HepG2 (cell line): Measurements from ENCODE around the gene F12. TPM values are rescaled to one million over a fixed set of nuclear protein-coding genes. Genes with fewer than 3 reads are reported as not detected.
A peak's percentile ranks its signal among the peaks of the same experiment; 100 is the strongest.

ENCODE experiments used
- CTCF ChIP-seq: sonication (generic); formaldehyde crosslinking; IDR thresholded peaks from 2 replicates; pipeline ENCODE4 v1.5.0; 2020; ENCODE audit warnings: mild to moderate bottlenecking, missing genetic modification reagents, moderate library complexity
- GABPB1 ChIP-seq: IDR thresholded peaks from 2 replicates; pipeline ENCODE4 v1.6.1; 2016; ENCODE audit warnings: mild to moderate bottlenecking, missing genetic modification reagents, moderate library complexity, missing compliant biosample characterization
- HOMEZ ChIP-seq: IDR thresholded peaks from 2 replicates; pipeline ENCODE4 v1.6.1; 2016; ENCODE audit warnings: low read depth
- HOXD1 ChIP-seq: sonication (generic); formaldehyde crosslinking; IDR thresholded peaks from 2 replicates; pipeline ENCODE4 v1.5.0; 2020; ENCODE audit warnings: missing genetic modification reagents
- MED13 ChIP-seq: sonication (generic); formaldehyde crosslinking; IDR thresholded peaks from 2 replicates; pipeline ENCODE4 v1.5.0; 2020; ENCODE audit warnings: missing genetic modification reagents
- MIER2 ChIP-seq: IDR thresholded peaks from 2 replicates; pipeline ENCODE4 v1.6.1; 2016; ENCODE audit warnings: missing biosample characterization, missing genetic modification reagents
- PCBP2 ChIP-seq: fragments of 200-400 bp; formaldehyde crosslinking; optimal IDR thresholded peaks from 2 replicates; pipeline ENCODE3; 2018; ENCODE audit warnings: low read length, low read depth; ENCODE audit not compliant: poor library complexity, severe bottlenecking
- RBFOX2 ChIP-seq: fragments of 200-400 bp; formaldehyde crosslinking; IDR thresholded peaks from 2 replicates; pipeline ENCODE4 v1.6.1; 2017; ENCODE audit warnings: low read depth, mild to moderate bottlenecking, low read length
- RERE ChIP-seq: IDR thresholded peaks from 2 replicates; pipeline ENCODE4 v1.6.1; 2016; ENCODE audit warnings: low read depth, missing genetic modification reagents, missing compliant biosample characterization
- SNAPC5 ChIP-seq: sonication (generic); formaldehyde crosslinking; IDR thresholded peaks from 2 replicates; pipeline ENCODE4 v1.8.1; 2023; ENCODE audit warnings: mild to moderate bottlenecking, missing genetic modification reagents, borderline replicate concordance
- TAF1 ChIP-seq: sonication (generic); formaldehyde crosslinking; IDR thresholded peaks from 2 replicates; pipeline ENCODE4 v1.4.0; 2020; ENCODE audit warnings: missing genetic modification reagents
- TCF12 ChIP-seq, 2 experiments: fragments of 450-650 bp in 1 of 2; sonication (generic) in 1 of 2; formaldehyde crosslinking in 1 of 2; IDR thresholded peaks; 2 replicates each; pipeline versions ENCODE4 v1.6.1 to v1.8.0; 2017 to 2022; ENCODE audit warnings: antibody characterized with exemption in 1 of 2, mild to moderate bottlenecking in 1 of 2, missing genetic modification reagents in 1 of 2, moderate library complexity in 1 of 2
- TEAD2 ChIP-seq: sonication (generic); formaldehyde crosslinking; IDR thresholded peaks from 2 replicates; pipeline ENCODE4 v1.9.0; 2021; ENCODE audit warnings: missing genetic modification reagents
- THAP8 ChIP-seq: sonication (generic); formaldehyde crosslinking; IDR thresholded peaks from 2 replicates; pipeline ENCODE4 v1.5.1; 2020; ENCODE audit warnings: missing genetic modification reagents, mild to moderate bottlenecking, borderline replicate concordance
- ZBTB7A ChIP-seq: sonication (generic); formaldehyde crosslinking; IDR thresholded peaks from 2 replicates; pipeline ENCODE4 v1.8.0; 2022; ENCODE audit warnings: mild to moderate bottlenecking, missing genetic modification reagents
- ZNF225 ChIP-seq: sonication (generic); formaldehyde crosslinking; IDR thresholded peaks from 2 replicates; pipeline ENCODE4 v1.4.0; 2020; ENCODE audit warnings: mild to moderate bottlenecking, missing genetic modification reagents
- ZNF264 ChIP-seq: sonication (generic); formaldehyde crosslinking; IDR thresholded peaks from 2 replicates; pipeline ENCODE4 v1.4.0; 2020; ENCODE audit warnings: missing genetic modification reagents
- ZNF317 ChIP-seq: sonication (generic); formaldehyde crosslinking; IDR thresholded peaks from 2 replicates; pipeline ENCODE4 v1.5.0; 2020; ENCODE audit warnings: mild to moderate bottlenecking, missing genetic modification reagents
- ZNF430 ChIP-seq: sonication (generic); formaldehyde crosslinking; IDR thresholded peaks from 2 replicates; pipeline ENCODE4 v1.9.0; 2021; ENCODE audit warnings: mild to moderate bottlenecking, missing genetic modification reagents
- polyA plus RNA-seq, 8 experiments: library from polyadenylated mRNA; depleted of rRNA in 3 of 8; stranded (reverse) in 7 of 8; unstranded in 1 of 8; fragments of >200 nt; fragmentation: Illumina TruSeq in 4 of 8; extraction: Trizol in 4 of 8; gene quantifications; 2 replicates each; pipeline versions ENCODE4 v1.2.1 to v1.2.3, GENCODE V29; 2011 to 2016; ENCODE audit warnings: low read depth in 4 of 8, missing spikeins in 1 of 8, mixed read lengths in 1 of 8; ENCODE audit not compliant: insufficient read depth in 1 of 8
- total RNA-seq, 5 experiments: library from RNA; depleted of rRNA; stranded (reverse); fragments of >200 nt; fragmentation: Illumina TruSeq; extraction: Trizol; gene quantifications; 2 replicates each; pipeline ENCODE4 v1.2.3, GENCODE V29; 2016; ENCODE audit warnings: low read depth in 1 of 5

The F12 gene
- total and polyA plus RNA-seq, 2 of the 13 experiments (the other 11 are each of a cell fraction or from before 2014, with no cell fraction given): 2.5 to 3.0 TPM

GRCh38 chr5:177455661-177456590, 46.6 kb upstream of the F12 start (continued):
- no peak for TF ChIP-seq RERE (CRISPR knock-in tag)
- 0 out of 2 replicates have a peak, but pooled peaks have one; percentile 14 for TF ChIP-seq THAP8
- no peak for TF ChIP-seq SNAPC5 (CRISPR knock-in tag)
- TF ChIP-seq CTCF (CRISPR knock-in tag): peak; percentile 92
- TF ChIP-seq TEAD2 (CRISPR knock-in tag): no peak
- no peak for TF ChIP-seq HOXD1 (CRISPR knock-in tag)
- TF ChIP-seq TCF12 (IDR thresholded peaks at IDR 0.05): no peak
- TF ChIP-seq TCF12 (CRISPR knock-in tag; IDR thresholded peaks at IDR 0.05): no peak; the same call in 1 of the 2 replicates
- TF ChIP-seq MED13 (CRISPR knock-in tag): no peak
- peak; percentile 52; the same call in 1 of the 2 replicates for TF ChIP-seq ZNF430 (CRISPR knock-in tag)
- TF ChIP-seq ZNF225 (CRISPR knock-in tag): no peak
- TF ChIP-seq ZBTB7A: no peak
- peak; percentile 49 for TF ChIP-seq GABPB1 (CRISPR knock-in tag)
- TF ChIP-seq ZNF264 (CRISPR knock-in tag): no peak
- TF ChIP-seq TAF1 (CRISPR knock-in tag): no peak; the same call in none of the 2 replicates
- no peak for TF ChIP-seq MIER2 (CRISPR knock-in tag)
- 0 out of 2 replicates have a peak, but pooled peaks have one; percentile 28 for TF ChIP-seq ZNF317
- peak; percentile 49 for TF ChIP-seq RBFOX2
- no peak for TF ChIP-seq HOMEZ (CRISPR knock-in tag)
- TF ChIP-seq PCBP2: no peak
